ENCODE results near the gene PTPRD. TPM values are rescaled to one million over a fixed set of nuclear protein-coding genes. Genes with fewer than 3 reads are reported as not detected.

The PTPRD gene
- total RNA-seq, 1 experiment from 2014 or later: 69.6 TPM

GRCh38 chr9:8616414-8616813, 1996.4 kb downstream of the PTPRD start:
- TF ChIP-seq SMAD3 (CRISPR knock-in tag; IDR thresholded peaks at IDR 0.05; ENCODE audit: borderline replicate concordance) (no peak), E2F4 (CRISPR knock-in tag; IDR thresholded peaks at IDR 0.05; ENCODE audit: borderline replicate concordance, low read depth) (no peak), ZNF263 (CRISPR knock-in tag; IDR thresholded peaks at IDR 0.05; ENCODE audit: low read depth) (no peak), GRHL2 (CRISPR knock-in tag; IDR thresholded peaks at IDR 0.05; ENCODE audit: insufficient replicate concordance, severe bottlenecking) (no peak)
- no peak for DNase-seq (ENCODE audit: low spot score)
- no peaks in the 10 kb centered on the region for H3K9me3 Mint-ChIP-seq
- no peak overlapping the region for H3K4me3 Mint-ChIP-seq
- no peak overlapping the region for H3K27ac Mint-ChIP-seq
- ATAC-seq: no peak
- ChIA-PET CTCF (no interaction called here), POLR2A (no interaction called here)
- no peaks in the 10 kb centered on the region for H3K27me3 Mint-ChIP-seq (ENCODE audit: low read depth)
- peaks cover 49% of the 10 kb centered on the region for H3K4me1 Mint-ChIP-seq
- H3K36me3 Mint-ChIP-seq: no peaks in the 10 kb centered on the region

GRCh38 chr9:8614926-8615440, 1997.8 kb downstream of the PTPRD start:
- H3K9me3 Mint-ChIP-seq: no peaks in the 10 kb centered on the region
- no peaks in the 10 kb centered on the region for H3K27me3 Mint-ChIP-seq (ENCODE audit: low read depth)
- ChIA-PET POLR2A (interaction anchor here (0.7 kb wide), 1 partner anchor 244 kb away, joined by 3 read pairs; no protein-coding TSS in a partner anchor), CTCF (no interaction called here)
- no peaks in the 10 kb centered on the region for H3K36me3 Mint-ChIP-seq
- no peak; the same call in 1 of the 2 replicates for ATAC-seq
- no peak overlapping the region for H3K27ac Mint-ChIP-seq
- no peak overlapping the region for H3K4me3 Mint-ChIP-seq
- H3K4me1 Mint-ChIP-seq: peaks cover 46% of the 10 kb centered on the region
- DNase-seq (ENCODE audit: low spot score): no peak
- TF ChIP-seq SP1 (CRISPR knock-in tag; conservative IDR thresholded peaks at IDR 0.05) (no peak), PRRX2 (CRISPR knock-in tag; IDR thresholded peaks at IDR 0.05) (no peak), ZNF138 (CRISPR knock-in tag; conservative IDR thresholded peaks at IDR 0.05) (no peak), NFYB (CRISPR knock-in tag; conservative IDR thresholded peaks at IDR 0.05; ENCODE audit: low read depth) (no peak), ATF2 (CRISPR knock-in tag; IDR thresholded peaks at IDR 0.05; ENCODE audit: borderline replicate concordance, low read depth) (no peak), GRHL2 (CRISPR knock-in tag; IDR thresholded peaks at IDR 0.05; ENCODE audit: insufficient replicate concordance, severe bottlenecking) (no peak), TEAD1 (CRISPR knock-in tag; IDR thresholded peaks at IDR 0.05) (no peak), RORB (CRISPR knock-in tag; IDR thresholded peaks at IDR 0.05) (no peak), FOXK1 (CRISPR knock-in tag; IDR thresholded peaks at IDR 0.05) (no peak), ZNF512 (CRISPR knock-in tag; IDR thresholded peaks at IDR 0.05; ENCODE audit: borderline replicate concordance) (no peak)
- TF ChIP-seq, protein P1, sequence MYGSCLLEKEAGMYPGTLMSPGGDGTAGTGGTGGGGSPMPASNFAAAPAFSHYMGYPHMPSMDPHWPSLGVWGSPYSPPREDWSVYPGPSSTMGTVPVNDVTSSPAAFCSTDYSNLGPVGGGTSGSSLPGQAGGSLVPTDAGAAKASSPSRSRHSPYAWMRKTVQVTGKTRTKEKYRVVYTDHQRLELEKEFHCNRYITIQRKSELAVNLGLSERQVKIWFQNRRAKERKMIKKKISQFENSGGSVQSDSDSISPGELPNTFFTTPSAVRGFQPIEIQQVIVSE (CRISPR knock-in tag; IDR thresholded peaks at IDR 0.05; ENCODE audit: borderline replicate concordance): no peak
- TF ChIP-seq, protein P2, sequence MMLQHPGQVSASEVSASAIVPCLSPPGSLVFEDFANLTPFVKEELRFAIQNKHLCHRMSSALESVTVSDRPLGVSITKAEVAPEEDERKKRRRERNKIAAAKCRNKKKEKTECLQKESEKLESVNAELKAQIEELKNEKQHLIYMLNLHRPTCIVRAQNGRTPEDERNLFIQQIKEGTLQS (CRISPR knock-in tag; conservative IDR thresholded peaks at IDR 0.05): no peak
- TF ChIP-seq, protein P3, sequence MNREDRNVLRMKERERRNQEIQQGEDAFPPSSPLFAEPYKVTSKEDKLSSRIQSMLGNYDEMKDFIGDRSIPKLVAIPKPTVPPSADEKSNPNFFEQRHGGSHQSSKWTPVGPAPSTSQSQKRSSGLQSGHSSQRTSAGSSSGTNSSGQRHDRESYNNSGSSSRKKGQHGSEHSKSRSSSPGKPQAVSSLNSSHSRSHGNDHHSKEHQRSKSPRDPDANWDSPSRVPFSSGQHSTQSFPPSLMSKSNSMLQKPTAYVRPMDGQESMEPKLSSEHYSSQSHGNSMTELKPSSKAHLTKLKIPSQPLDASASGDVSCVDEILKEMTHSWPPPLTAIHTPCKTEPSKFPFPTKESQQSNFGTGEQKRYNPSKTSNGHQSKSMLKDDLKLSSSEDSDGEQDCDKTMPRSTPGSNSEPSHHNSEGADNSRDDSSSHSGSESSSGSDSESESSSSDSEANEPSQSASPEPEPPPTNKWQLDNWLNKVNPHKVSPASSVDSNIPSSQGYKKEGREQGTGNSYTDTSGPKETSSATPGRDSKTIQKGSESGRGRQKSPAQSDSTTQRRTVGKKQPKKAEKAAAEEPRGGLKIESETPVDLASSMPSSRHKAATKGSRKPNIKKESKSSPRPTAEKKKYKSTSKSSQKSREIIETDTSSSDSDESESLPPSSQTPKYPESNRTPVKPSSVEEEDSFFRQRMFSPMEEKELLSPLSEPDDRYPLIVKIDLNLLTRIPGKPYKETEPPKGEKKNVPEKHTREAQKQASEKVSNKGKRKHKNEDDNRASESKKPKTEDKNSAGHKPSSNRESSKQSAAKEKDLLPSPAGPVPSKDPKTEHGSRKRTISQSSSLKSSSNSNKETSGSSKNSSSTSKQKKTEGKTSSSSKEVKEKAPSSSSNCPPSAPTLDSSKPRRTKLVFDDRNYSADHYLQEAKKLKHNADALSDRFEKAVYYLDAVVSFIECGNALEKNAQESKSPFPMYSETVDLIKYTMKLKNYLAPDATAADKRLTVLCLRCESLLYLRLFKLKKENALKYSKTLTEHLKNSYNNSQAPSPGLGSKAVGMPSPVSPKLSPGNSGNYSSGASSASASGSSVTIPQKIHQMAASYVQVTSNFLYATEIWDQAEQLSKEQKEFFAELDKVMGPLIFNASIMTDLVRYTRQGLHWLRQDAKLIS (CRISPR knock-in tag; IDR thresholded peaks at IDR 0.05; ENCODE audit: borderline replicate concordance): no peak
